IMR-90 (cell line): ENCODE results near the gene TAS2R4. TPM values are rescaled to one million over a fixed set of nuclear protein-coding genes. Genes with fewer than 3 reads are reported as not detected.

Experiments used
- ATAC-seq: fragments of 200-7000 bp; cut with Tn5 transposase; 2 replicates; pipeline ENCODE4 v1.9.1; 2020; ENCODE audit warnings: low read depth, mild to moderate bottlenecking, moderate library complexity
- BruUV-seq: library from RNA; stranded (reverse); fragments of 400-500 nt; replicated peaks from 2 replicates; lab custom pipeline; 2021; lab: Mats Ljungman, UMichigan
- CTCF ChIA-PET: fragments of 300-600 bp; formaldehyde crosslinking; extraction: SDS; loops from one replicate; lab custom pipeline; 2021; ENCODE audit warnings: antibody characterized with exemption; lab: Yijun Ruan, JAX
- POLR2A ChIA-PET: fragments of 300-600 bp; sonication (Branson Sonifier 250); formaldehyde crosslinking; loops from one replicate; lab custom pipeline; 2022; ENCODE audit warnings: antibody characterized with exemption; ENCODE audit not compliant: unreplicated experiment; lab: Charles Lee
- DNase-seq: peaks from one replicate; pipeline ENCODE4 v3.0.0; 2013
- H2AFZ ChIP-seq: replicated peaks from 2 replicates; pipeline ENCODE3; 2013; ENCODE audit warnings: low read length, mild to moderate bottlenecking; ENCODE audit not compliant: poor library complexity
- H2AK5ac ChIP-seq: 2 replicates; pipeline ENCODE4 v1.6.1; 2013; ENCODE audit warnings: low read depth, low read length, inconsistent platforms
- H2AK9ac ChIP-seq: replicated peaks from 2 replicates; pipeline ENCODE3; 2013; ENCODE audit warnings: mild to moderate bottlenecking, low read depth, low read length, moderate library complexity; ENCODE audit not compliant: poor library complexity
- H2BK120ac ChIP-seq: 2 replicates; pipeline ENCODE4 v1.6.1; 2013; ENCODE audit warnings: low read depth, low read length, inconsistent platforms
- H2BK15ac ChIP-seq: 3 replicates; pipeline ENCODE4 v1.6.1; 2013; ENCODE audit warnings: low read depth, low read length, inconsistent platforms
- H2BK20ac ChIP-seq: 2 replicates; pipeline ENCODE4 v1.6.1; 2013; ENCODE audit warnings: low read depth, mild to moderate bottlenecking, inconsistent platforms, low read length, moderate library complexity
- H2BK5ac ChIP-seq: 2 replicates; pipeline ENCODE4 v1.6.1; 2013; ENCODE audit warnings: mild to moderate bottlenecking, low read depth, low read length, inconsistent platforms; ENCODE audit not compliant: poor library complexity, severe bottlenecking
- H3K14ac ChIP-seq: replicated peaks from 2 replicates; pipeline ENCODE4 v1.6.1; 2013; ENCODE audit warnings: low read depth, low read length, inconsistent platforms
- H3K18ac ChIP-seq: 2 replicates; pipeline ENCODE4 v1.6.1; 2013; ENCODE audit warnings: low read depth, low read length, control low read depth
- H3K23ac ChIP-seq: 2 replicates; pipeline ENCODE4 v1.6.1; 2013; ENCODE audit warnings: low read depth, low read length, inconsistent platforms
- H3K27ac ChIP-seq: 2 replicates; pipeline ENCODE4 v1.5.1; 2013; ENCODE audit warnings: mild to moderate bottlenecking, control low read depth, low read length; ENCODE audit not compliant: insufficient read depth
- H3K27me3 ChIP-seq: 2 replicates; pipeline ENCODE4 v1.6.1; 2013; ENCODE audit warnings: low read length; ENCODE audit not compliant: control insufficient read depth, insufficient read depth
- H3K36me3 ChIP-seq: 2 replicates; pipeline ENCODE4 v1.6.1; 2013; ENCODE audit warnings: low read length, mixed read lengths; ENCODE audit not compliant: control insufficient read depth, insufficient read depth
- H3K4ac ChIP-seq: 2 replicates; pipeline ENCODE4 v1.6.1; 2013; ENCODE audit warnings: low read depth, low read length, inconsistent platforms
- H3K4me1 ChIP-seq: 2 replicates; pipeline ENCODE4 v1.6.1; 2013; ENCODE audit warnings: low read length, mixed read lengths; ENCODE audit not compliant: control insufficient read depth, insufficient read depth
- H3K4me2 ChIP-seq: 2 replicates; pipeline ENCODE4 v1.6.1; 2013; ENCODE audit warnings: low read depth, mild to moderate bottlenecking, control low read depth, low read length, moderate library complexity
- H3K4me3 ChIP-seq: 2 replicates; pipeline ENCODE4 v1.5.1; 2013; ENCODE audit warnings: low read depth, mild to moderate bottlenecking, control low read depth, low read length, moderate library complexity; ENCODE audit not compliant: insufficient read depth
- H3K56ac ChIP-seq: 2 replicates; pipeline ENCODE4 v1.6.1; 2013; ENCODE audit warnings: low read length, inconsistent platforms; ENCODE audit not compliant: insufficient read depth; ENCODE audit errors: extremely low read depth
- H3K79me1 ChIP-seq, 2 experiments: 2 replicates each; pipeline ENCODE4 v1.6.1; 2013; ENCODE audit warnings: low read length in 2 of 2, inconsistent platforms in 1 of 2, low read depth in 1 of 2
- H3K9ac ChIP-seq: 2 replicates; pipeline ENCODE4 v1.6.1; 2013; ENCODE audit warnings: low read depth, low read length, control low read depth
- H3K9me1 ChIP-seq: 2 replicates; pipeline ENCODE4 v1.6.1; 2013; ENCODE audit warnings: low read length, inconsistent platforms; ENCODE audit not compliant: insufficient read depth
- H3K9me3 ChIP-seq: 2 replicates; pipeline ENCODE4 v1.6.1; 2013; ENCODE audit warnings: low read length; ENCODE audit not compliant: control insufficient read depth, insufficient read depth
- H4K20me1 ChIP-seq: 2 replicates; pipeline ENCODE4 v1.6.1; 2013; ENCODE audit warnings: low read length, inconsistent platforms; ENCODE audit not compliant: insufficient read depth
- H4K5ac ChIP-seq: 2 replicates; pipeline ENCODE4 v1.6.1; 2013; ENCODE audit warnings: mild to moderate bottlenecking, low read depth, low read length, control low read depth
- H4K8ac ChIP-seq, 2 experiments: 2 replicates each; pipeline ENCODE4 v1.6.1; 2013; ENCODE audit warnings: low read depth in 2 of 2, low read length in 2 of 2, control low read depth in 1 of 2, inconsistent platforms in 1 of 2
- H4K91ac ChIP-seq: 2 replicates; pipeline ENCODE4 v1.6.1; 2013; ENCODE audit warnings: low read depth, low read length, inconsistent platforms; ENCODE audit not compliant: insufficient read depth
- BHLHE40 ChIP-seq: fragments of 150-350 bp; IDR thresholded peaks from 2 replicates; pipeline ENCODE4 v1.6.1; 2016; ENCODE audit warnings: mild to moderate bottlenecking, low read depth, low read length
- CEBPB ChIP-seq: IDR thresholded peaks from 2 replicates; pipeline ENCODE4 v1.6.1; 2012; ENCODE audit warnings: low read depth, low read length, improper control_type of control experiment
- CHD1 ChIP-seq: IDR thresholded peaks from 2 replicates; pipeline ENCODE4 v1.6.1; 2012; ENCODE audit warnings: low read depth, low read length, improper control_type of control experiment
- ELK1 ChIP-seq: fragments of 150-350 bp; IDR thresholded peaks from 2 replicates; pipeline ENCODE4 v1.6.1; 2016; ENCODE audit warnings: low read depth, mild to moderate bottlenecking, low read length, moderate library complexity, borderline replicate concordance
- FOS ChIP-seq: fragments of 150-350 bp; IDR thresholded peaks from 2 replicates; pipeline ENCODE4 v1.6.1; 2016; ENCODE audit warnings: low read depth, low read length
- MAFK ChIP-seq: IDR thresholded peaks from 2 replicates; pipeline ENCODE4 v1.6.1; 2012; ENCODE audit warnings: low read depth, low read length, improper control_type of control experiment
- MAZ ChIP-seq: IDR thresholded peaks from 2 replicates; pipeline ENCODE4 v1.6.1; 2012; ENCODE audit warnings: low read depth, mild to moderate bottlenecking, low read length, improper control_type of control experiment, moderate library complexity, borderline replicate concordance
- MXI1 ChIP-seq: IDR thresholded peaks from 2 replicates; pipeline ENCODE4 v1.6.1; 2012; ENCODE audit warnings: low read depth, mild to moderate bottlenecking, low read length, moderate library complexity, borderline replicate concordance
- NFE2L2 ChIP-seq: fragments of 150-350 bp; IDR thresholded peaks from 2 replicates; pipeline ENCODE4 v1.6.1; 2016; ENCODE audit warnings: low read depth, mild to moderate bottlenecking, low read length
- POLR2A ChIP-seq: IDR thresholded peaks from 2 replicates; pipeline ENCODE4 v1.6.1; 2012; ENCODE audit warnings: mild to moderate bottlenecking, low read depth, low read length
- RAD21 ChIP-seq: IDR thresholded peaks from 2 replicates; pipeline ENCODE4 v1.6.1; 2012; ENCODE audit warnings: low read length, improper control_type of control experiment
- RCOR1 ChIP-seq: IDR thresholded peaks from 2 replicates; pipeline ENCODE4 v1.6.1; 2012; ENCODE audit warnings: mild to moderate bottlenecking, low read length, improper control_type of control experiment; ENCODE audit not compliant: insufficient replicate concordance
- RFX5 ChIP-seq: IDR thresholded peaks from 2 replicates; pipeline ENCODE4 v1.8.0; 2012; ENCODE audit warnings: low read depth, mild to moderate bottlenecking, low read length, moderate library complexity
- SMC3 ChIP-seq: fragments of 150-350 bp; IDR thresholded peaks from 2 replicates; pipeline ENCODE4 v1.6.1; 2016; ENCODE audit warnings: low read depth, mild to moderate bottlenecking, antibody characterized with exemption, low read length, moderate library complexity
- USF2 ChIP-seq: fragments of 150-350 bp; IDR thresholded peaks from 2 replicates; pipeline ENCODE4 v1.6.1; 2017; ENCODE audit warnings: mild to moderate bottlenecking, antibody characterized with exemption, low read length, low read depth
- WGBS, 2 experiments: methylation state at CpG; one replicate each; pipeline versions ENCODE4 v1.1.5 to v1.1.7; 2013; ENCODE audit warnings: missing lambda C conversion rate in 2 of 2; ENCODE audit not compliant: insufficient read length in 1 of 2; ENCODE audit errors: extremely low coverage in 2 of 2; 5-methylcytosine and 5-hydroxymethylcytosine counted together
- dilution Hi-C: fragments of 300-500 bp; cut with HindIII; formaldehyde crosslinking; loops from one replicate; pipeline ENCODE4 v1.14.3; 2018; ENCODE audit warnings: low sequenced_read_pairs; ENCODE audit not compliant: unreplicated experiment
- in situ Hi-C: fragments of 300-500 bp; cut with MboI; formaldehyde crosslinking; loops from 3 replicates; pipeline ENCODE4 v1.14.3; 2019; ENCODE audit warnings: low sequenced_read_pairs, inconsistent platforms, mixed read lengths
- intact Hi-C: fragments of 100-400 bp; cut with micrococcal nuclease; formaldehyde crosslinking; loops from 2 replicates; pipeline ENCODE4 v1.10.0; 2022
- polyA plus RNA-seq, 3 experiments: library from polyadenylated mRNA; depleted of rRNA; stranded (reverse); fragments of >200 nt; gene quantifications; 2 replicates each; pipeline ENCODE4 v1.2.3, GENCODE V29; 2012; ENCODE audit warnings: low replicate concordance in 1 of 3
- total RNA-seq: library from RNA; depleted of rRNA; stranded (reverse); fragments of >200 nt; gene quantifications from 2 replicates; pipeline ENCODE4 v1.2.3, GENCODE V29; 2012
- TF ChIP-seq, protein P1 (sequence below): conservative IDR thresholded peaks from 2 replicates; pipeline ENCODE4 v1.5.1; 2012; ENCODE audit warnings: mild to moderate bottlenecking, low read depth, low read length, improper control_type of control experiment

The TAS2R4 gene
- total and polyA plus RNA-seq, 2 of the 4 experiments (the other 2 are of a cell fraction) = 0.14 to 0.18 TPM

- DNase-seq (no peak), ATAC-seq (no peak)
- no peak within 1 kb of the TSS for H4K91ac ChIP-seq
- no peak within 1 kb of the TSS for H2BK5ac ChIP-seq
- H3K79me1 ChIP-seq = no peaks in the 10 kb centered on the region
- H3K4me2 ChIP-seq = no peak within 1 kb of the TSS
- POLR2A ChIA-PET = no interaction called here
- no peak within 1 kb of the TSS for H3K4ac ChIP-seq
- no peak within 1 kb of the TSS for H3K9ac ChIP-seq
- H3K56ac ChIP-seq = no peak within 1 kb of the TSS
- no TSS peak for BruUV-seq
- H3K23ac ChIP-seq = no peak within 1 kb of the TSS
- no peak within 1 kb of the TSS for H2AK9ac ChIP-seq
- no peak within 1 kb of the TSS for H3K27ac ChIP-seq
- no peak within 1 kb of the TSS for H2BK120ac ChIP-seq
- H4K20me1 ChIP-seq = no peaks in the 10 kb centered on the region
- no peaks in the 10 kb centered on the region for H3K27me3 ChIP-seq
- no peak within 1 kb of the TSS for H3K14ac ChIP-seq
- H2BK15ac ChIP-seq = no peak within 1 kb of the TSS
- peaks cover 20% of the 10 kb centered on the region for H3K36me3 ChIP-seq
- no peaks in the 10 kb centered on the region for H3K4me1 ChIP-seq
- no peak within 1 kb of the TSS for H4K5ac ChIP-seq
- dilution Hi-C loops (no loop called here), intact Hi-C loops (no loop called here), in situ Hi-C loops (no loop called here)
- no peak within 1 kb of the TSS for H3K4me3 ChIP-seq
- no peak within 1 kb of the TSS for H3K18ac ChIP-seq
- H2BK20ac ChIP-seq = no peak within 1 kb of the TSS
- H4K8ac ChIP-seq = no peak within 1 kb of the TSS
- no peak within 1 kb of the TSS for H2AK5ac ChIP-seq
- H3K9me1 ChIP-seq = no peaks in the 10 kb centered on the region
- no peaks in the 10 kb centered on the region for H3K9me3 ChIP-seq
- no peak within 1 kb of the TSS for H2AFZ ChIP-seq
- TF ChIP-seq RFX5 = no peak
- TF ChIP-seq MAFK = no peak
- no peak for TF ChIP-seq MXI1
- TF ChIP-seq NFE2L2 = no peak
- TF ChIP-seq RCOR1 = no peak
- TF ChIP-seq MAZ = no peak
- no peak for TF ChIP-seq USF2
- TF ChIP-seq POLR2A = no peak
- TF ChIP-seq FOS = no peak
- no peak for TF ChIP-seq CEBPB
- TF ChIP-seq, protein P1, sequence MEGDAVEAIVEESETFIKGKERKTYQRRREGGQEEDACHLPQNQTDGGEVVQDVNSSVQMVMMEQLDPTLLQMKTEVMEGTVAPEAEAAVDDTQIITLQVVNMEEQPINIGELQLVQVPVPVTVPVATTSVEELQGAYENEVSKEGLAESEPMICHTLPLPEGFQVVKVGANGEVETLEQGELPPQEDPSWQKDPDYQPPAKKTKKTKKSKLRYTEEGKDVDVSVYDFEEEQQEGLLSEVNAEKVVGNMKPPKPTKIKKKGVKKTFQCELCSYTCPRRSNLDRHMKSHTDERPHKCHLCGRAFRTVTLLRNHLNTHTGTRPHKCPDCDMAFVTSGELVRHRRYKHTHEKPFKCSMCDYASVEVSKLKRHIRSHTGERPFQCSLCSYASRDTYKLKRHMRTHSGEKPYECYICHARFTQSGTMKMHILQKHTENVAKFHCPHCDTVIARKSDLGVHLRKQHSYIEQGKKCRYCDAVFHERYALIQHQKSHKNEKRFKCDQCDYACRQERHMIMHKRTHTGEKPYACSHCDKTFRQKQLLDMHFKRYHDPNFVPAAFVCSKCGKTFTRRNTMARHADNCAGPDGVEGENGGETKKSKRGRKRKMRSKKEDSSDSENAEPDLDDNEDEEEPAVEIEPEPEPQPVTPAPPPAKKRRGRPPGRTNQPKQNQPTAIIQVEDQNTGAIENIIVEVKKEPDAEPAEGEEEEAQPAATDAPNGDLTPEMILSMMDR = no peak
- TF ChIP-seq SMC3 = no peak
- no peak for TF ChIP-seq ELK1
- TF ChIP-seq BHLHE40 = no peak
- TF ChIP-seq RAD21 = no peak
- no peak for TF ChIP-seq CHD1
- 100% methylated on average over 2 of the region's 3 CpGs; no CpG with 5 or more reads in 1 of the 2 experiments for WGBS, 2 experiments
- CTCF ChIA-PET = interaction anchor here (1.6 kb wide), 1 partner anchor 22 kb away, joined by 4 read pairs; no protein-coding TSS in a partner anchor
Measured at GRCh38 chr7:141763797-141764196, 12.7 kb upstream of the TAS2R4 start, which contains the start of gene TAS2R3. Gene TAS2R3 (plus strand): TSS chr7:141764097. CDS start chr7:141764159, 62 bp downstream.
